Hepatocyte (in vitro differentiated cells): ENCODE data around the gene PLEKHB2.

Source experiments
- CTCF ChIP-seq: fragments of 200-600 bp; sonication (generic); IDR thresholded peaks from 2 replicates; pipeline ENCODE4 v1.5.1; 2016; ENCODE audit warnings: antibody characterized with exemption, mild to moderate bottlenecking; ENCODE audit not compliant: poor library complexity
- EZH2phosphoT487 ChIP-seq: fragments of 200-600 bp; sonication (generic); IDR thresholded peaks from one replicate; pipeline ENCODE4 v1.6.1; 2018; ENCODE audit warnings: antibody characterized with exemption, mild to moderate bottlenecking, low read depth, moderate library complexity; ENCODE audit not compliant: unreplicated experiment, severe bottlenecking

DNA sequence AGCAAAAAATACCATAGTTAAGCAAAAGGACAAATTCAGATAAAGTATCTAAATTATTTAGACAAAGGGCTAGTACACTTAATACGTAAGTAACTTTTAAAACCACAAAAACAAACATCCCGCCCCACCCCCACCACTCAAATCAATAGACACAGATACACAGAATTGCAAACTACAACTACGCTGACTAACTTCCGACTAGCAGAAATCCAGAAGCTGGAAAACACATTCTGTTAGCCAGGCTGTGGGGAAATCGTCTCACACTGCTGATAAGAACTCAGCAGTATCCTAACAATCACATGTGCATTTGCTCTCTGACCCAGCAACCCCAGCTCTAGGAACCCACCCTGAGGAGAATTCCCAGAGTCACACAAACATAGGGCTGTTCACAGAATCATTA is 28.4 kb upstream of the PLEKHB2 start:
- TF ChIP-seq CTCF: no peak
- no peak for TF ChIP-seq EZH2phosphoT487
